ENCODE results near the gene DRAP1.

DRAP1 gene

DNA sequence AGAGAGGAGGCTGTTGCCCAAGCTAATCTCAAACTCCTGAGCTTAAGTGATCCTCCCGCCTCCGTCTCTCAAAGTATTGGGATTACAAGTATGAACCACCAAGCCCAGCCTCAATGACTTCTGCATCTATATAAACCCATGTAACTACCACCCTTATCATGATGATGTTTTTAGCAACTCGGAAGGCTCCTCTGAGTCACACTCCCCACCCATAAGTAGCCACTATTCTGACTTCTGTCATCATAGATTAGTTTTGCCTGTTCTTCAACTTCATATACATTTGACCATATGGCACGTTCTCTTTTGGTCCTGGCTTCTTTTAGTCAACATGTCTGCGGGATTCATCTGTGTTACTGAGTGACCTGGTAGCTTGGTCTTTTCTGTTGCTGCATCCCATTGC is 12.6 kb upstream of the DRAP1 start:
- DNase-seq, result no peak

DNA sequence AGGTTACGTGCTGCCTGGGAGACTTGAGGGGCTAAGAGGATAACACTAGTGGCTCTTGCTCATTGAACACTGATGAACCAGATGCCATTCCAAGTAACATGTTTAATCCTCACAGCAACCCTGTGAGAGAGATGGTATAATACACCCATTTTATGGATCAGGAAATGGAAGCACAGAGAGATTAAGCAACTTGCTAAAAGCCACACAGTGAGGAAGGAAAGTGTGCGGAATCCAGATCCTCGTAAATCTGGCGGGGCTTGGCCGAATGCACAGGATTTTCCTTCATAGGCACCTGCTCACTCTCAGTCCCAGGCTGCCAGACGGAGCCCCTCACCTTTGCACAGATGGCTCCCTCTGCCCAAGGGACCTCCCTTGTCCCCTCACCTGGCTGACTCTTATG is 11.3 kb upstream of the DRAP1 start:
- DNase-seq, result no peak

DNA sequence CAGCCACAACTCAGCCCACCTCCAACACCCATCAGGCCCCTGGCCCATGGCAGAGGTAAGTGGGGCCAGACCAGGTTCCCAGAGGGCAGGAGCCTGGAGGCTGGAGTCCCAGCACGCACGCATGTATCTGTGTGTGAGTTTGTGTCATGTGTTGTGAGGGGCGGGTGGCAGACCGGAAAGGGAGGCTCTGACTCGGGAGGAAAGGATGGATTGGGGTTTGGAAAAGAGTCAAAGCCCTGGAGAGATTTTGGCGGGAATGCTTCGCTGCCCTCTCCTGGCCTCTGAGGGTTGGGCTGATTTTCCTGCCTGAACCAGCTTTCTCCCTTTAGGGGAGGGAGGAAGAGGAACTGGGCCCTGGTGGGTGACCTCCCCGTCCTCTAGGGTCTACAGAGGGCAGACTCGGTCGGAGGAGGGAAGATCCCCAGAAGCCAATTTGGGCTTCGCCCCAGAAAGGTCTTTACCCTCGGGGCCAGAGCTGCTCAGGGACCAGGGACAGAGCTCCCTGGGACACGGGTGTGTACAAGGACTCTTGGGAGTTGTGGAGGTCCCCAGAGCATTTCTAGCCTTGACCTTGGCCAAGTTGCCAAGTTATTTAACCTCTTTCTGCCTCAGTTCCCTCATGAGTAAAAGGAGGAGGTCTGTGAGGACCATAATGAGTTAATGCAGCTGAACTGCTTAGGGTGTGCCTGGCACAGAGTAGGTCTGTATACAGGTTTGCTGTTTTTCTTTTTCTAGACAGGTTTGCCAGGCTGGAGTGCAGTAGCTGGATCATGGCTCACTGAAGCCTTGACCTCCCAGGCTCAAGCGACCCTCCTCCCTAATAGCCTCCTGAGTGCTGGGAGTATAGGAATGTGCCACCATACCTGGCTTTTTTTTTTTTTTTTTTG is 7.3 kb upstream of the DRAP1 start:
- DNase-seq, result no peak

DNA sequence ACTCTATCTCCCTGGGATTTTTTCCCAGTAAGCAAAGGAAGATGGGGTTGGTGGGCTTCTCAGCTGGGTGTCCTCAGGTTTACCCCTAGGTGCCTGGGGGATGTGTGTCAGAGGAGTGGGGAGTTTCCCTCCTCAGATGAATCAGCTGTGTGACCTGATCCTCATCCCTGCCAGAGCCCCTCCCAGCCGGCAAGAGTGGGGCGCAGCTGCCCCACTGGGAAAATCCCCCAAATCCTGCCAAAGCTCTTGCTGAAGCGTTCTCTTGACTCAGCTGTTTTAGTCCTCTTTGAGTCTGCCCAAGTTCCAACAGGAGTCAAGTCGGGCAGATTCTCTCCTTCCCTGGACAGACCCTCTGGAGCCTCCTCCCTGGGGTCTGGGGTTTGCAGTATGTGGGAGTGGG is 6.4 kb upstream of the DRAP1 start:
- DNase-seq, result no peak

DNA sequence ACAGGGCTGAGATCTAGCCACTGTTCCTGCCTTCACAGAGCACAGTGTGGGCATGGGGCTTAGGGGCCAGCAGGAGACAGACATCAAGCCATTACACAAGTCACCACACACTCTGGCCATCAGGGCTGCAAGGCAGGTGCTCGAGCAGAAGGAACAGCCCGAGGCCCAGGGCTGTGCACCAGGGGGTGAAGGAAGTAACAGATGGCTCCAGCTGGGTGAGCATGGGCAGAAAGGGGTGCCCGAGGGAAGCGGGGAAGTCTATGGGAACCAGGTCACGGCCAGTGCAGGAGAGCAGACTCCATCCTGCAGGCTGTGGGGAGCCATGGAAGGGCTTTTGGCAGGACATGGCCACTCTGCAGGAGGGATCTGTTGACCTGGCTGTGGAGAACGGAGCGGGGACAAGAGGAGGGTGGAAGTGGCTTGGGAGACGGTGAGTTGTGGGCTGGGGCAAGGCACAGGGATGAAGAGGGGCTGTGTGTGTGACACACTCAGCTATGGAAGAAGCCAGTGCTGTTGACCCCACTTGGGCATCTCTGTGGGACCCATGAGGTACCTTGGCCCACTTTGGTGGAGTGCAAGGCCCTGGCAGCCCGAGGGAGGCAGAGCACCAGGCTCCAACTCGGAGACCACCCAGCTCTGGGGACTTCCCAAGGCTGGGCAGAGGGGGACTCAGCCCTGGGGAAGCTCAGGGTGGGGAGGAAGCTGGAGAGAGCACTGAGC is 4.0 kb upstream of the DRAP1 start:
- no peak for DNase-seq

DNA sequence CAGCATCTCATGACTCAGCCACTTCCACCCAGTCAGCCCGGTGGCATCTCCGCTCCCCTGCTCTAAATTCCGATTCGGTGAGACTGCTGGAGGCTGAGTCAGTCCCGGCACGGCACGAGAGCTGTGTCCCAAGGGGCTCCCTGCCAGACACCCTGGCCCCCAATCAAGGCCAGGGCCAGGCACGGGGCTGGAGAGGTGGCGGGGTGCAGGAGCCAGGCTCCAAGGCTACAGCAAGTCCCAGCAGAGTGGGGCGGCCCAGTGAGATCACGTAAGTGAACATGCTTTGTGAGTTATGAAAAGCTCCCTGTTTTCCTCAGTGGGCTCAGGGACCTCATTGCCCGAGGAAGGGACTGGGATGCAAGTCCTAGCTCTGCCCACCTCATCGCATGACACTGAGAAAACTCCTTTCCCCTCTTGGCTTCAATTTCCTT is 3.4 kb upstream of the DRAP1 start:
- no peak for DNase-seq

DNA sequence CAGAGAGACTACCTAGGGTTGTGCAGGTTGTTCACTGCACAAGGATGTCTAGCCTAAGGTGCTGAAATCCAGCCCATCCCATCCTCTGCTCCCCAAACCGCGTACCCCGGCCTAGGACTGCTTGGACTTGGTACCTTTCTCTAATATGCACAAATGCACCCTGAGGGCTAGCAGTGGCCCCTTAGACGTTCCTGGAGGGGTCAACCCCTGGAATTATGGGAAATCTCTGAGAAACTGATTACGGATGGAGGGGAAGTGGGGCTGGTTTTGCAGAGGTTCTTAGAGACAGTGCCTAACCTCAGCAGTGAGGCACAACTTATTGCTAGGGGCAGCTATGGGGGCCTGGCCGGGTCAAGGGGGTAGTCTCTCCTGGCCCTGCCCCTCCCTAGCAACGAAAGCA is 2.8 kb upstream of the DRAP1 start:
- DNase-seq, result no peak

DNA sequence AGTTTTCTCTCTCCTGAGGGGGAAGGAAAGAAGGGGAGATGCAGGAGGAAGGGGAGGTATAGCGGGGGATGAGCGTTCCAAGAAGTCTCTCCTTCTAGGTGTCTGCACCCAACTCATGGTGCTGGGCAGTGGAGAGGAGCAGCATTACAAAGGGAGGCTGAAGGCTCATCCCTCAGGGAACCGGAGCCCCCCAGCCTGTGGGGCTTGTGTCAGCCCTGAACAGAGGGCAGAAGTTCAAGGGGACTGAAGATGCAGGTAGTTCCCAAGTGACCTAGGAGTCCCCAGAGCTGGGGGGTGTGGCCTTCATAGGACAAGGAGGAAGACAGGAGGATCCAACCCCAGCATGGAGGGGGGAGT is 2.2 kb upstream of the DRAP1 start:
- no peak for DNase-seq

DNA sequence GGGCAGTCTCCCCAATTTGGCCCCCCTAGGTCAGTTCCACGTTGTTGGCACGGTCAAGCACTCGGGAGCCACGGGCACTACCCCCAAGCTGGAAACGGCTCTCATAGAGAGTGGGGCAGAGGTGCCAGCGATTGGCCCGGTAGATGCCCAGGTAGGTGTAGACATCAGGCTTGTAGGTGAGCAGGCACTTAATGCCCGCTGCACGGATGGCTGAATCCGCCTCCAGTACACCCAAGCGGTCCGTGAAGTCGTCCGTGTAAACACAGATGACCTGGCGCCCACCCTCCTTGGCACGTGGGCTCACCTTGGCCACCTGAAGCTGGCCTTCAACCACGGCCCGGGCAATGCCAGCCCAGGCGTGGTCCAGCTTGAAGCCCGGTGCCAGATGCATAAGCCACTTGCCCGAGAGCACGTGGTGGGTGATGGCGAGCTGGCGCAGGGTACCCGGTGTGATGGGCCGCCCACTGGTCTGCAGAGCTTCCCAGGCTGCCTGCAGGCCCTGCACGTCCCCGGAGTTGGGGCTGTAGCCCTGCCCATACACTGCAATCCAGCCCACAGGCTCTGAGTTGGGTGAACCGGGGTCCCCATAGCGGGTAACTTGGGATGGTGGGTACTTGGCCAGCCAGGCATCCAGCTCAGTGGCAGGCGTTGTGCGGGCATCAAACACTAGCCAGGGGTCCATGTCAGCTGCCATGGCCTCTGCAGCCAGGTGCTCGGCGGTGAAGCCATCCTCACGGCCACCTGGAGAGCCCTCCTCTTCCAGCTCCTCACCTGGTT is 1.6 kb upstream of the DRAP1 start:
- DNase-seq, result no peak

DNA sequence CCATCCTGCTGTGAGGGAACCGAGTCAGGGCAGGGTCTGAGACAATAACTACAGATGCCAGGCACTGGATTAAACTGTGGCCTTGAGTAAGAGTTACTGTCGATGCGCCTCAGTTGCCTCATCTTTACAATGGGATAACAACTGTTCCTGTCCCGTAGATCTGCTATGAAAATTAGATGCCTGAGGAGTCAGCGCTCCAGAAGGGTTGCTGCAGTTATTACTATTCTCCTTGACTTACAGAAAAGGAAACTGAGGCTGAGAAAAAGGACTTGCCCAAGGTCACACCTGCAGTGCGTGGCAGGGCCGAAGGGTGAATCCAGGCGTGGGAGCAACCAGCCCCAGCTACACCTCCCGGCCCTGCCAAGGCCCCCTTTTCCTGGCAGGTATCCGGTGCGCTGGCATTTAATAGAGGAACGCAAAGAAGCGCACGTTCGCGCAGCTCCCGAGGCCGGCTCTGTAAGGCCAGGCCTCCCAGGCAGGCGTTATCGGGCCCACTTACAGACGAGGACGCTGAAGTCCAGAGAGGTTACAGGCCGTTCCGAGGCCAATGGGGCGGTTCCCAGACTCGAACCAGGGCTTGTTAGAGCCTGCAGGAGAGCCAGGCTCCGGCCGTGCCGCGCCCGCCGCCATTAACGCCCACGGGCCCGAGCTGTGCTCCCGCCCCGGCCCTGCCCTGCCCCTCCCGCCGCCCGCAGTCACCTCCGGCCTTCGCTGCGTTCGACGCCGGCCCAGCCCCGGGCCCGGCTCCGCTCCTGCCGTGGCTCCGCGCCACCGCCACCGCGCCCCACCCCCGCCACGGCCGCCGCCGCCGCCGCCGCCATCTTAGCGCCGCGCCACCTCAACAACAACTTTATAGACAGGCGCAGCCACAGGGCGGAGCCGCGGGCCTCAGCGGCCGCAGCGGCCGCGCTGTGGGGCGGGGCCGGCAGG is 750 bp upstream of the DRAP1 start, which contains the start of gene C11orf68:
Gene C11orf68, minus strand, starts transcription at position 852 of the 930 bp plus-strand sequence. Its CDS starts 31 bp downstream, at position 821.
- no peak for DNase-seq

DNA sequence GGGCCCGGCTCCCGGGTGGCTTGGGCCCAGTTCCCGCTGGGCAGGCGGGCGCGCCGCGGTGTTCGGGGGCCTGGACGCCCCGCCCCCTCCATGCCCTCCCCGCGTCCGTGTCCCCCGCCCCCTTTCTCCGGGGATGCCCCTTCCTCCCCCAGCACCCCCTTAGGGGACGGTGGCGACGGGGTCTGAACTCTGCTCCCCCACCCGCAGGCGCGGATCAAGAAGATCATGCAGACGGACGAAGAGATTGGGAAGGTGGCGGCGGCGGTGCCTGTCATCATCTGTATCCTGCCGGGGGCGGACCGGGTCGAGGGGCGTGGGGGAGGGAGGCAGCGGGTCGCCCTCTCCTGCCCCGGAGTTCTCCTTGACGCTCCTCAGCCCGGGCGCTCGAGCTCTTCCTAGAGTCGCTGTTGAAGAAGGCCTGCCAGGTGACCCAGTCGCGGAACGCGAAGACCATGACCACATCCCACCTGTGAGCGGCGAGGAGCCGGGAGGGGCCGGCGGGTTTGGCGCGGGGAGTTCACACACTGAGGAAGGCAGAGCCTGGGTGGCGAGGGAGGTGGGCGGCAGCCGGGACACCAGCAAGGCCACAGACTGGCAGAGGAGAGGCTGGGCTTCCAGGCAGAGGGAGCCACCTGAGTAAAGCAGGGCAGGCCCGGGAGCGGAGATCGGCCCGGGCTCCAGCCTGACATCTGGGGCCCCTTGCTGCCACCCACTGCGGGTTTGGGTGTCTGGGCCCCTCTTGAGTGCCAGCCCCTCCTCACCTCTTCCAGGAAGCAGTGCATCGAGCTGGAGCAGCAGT is 546 bp downstream of the DRAP1 start:
- no peak for DNase-seq

DNA sequence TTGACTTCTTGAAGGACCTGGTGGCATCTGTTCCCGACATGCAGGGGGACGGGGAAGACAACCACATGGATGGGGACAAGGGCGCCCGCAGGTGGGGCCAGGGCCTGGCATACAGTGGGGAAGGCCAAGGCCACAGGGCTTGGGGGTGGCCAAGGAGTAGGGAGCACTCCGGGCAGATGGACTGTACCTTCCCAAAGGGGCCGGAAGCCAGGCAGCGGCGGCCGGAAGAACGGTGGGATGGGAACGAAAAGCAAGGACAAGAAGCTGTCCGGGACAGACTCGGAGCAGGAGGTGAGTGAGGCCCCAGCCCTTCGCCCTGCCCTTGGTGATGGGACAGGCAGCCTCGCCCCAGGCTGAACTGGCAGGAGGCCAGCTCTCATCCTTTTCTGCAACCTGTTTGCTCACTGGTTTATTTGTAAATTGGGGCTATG is 1.2 kb downstream of the DRAP1 start:
- no peak for DNase-seq

DNA sequence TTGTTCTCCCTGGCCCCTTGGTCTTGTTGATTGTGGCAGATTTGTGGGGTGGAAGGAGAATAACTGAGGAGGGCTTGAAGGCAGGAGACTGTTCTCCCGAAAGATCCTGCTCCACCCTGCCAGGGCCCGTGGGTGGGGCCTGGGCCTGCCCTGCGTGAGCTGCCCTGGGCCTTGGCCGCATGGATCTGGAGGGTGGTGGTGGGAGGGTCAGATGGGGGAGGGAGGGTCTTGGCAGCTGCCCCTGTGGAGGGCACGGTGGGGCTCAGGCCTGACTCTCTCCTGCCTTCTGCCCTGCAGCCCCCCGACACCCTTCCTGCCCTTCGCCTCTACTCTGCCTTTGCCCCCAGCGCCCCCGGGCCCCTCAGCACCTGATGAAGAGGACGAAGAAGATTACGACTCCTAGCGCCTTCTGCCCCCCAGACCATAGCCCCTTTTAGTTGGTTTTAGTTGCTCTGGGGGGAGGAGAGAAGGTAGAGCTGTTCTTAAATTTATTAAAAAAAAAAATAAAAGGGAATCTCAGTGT is 1.9 kb downstream of the DRAP1 start:
- DNase-seq, result no peak

DNA sequence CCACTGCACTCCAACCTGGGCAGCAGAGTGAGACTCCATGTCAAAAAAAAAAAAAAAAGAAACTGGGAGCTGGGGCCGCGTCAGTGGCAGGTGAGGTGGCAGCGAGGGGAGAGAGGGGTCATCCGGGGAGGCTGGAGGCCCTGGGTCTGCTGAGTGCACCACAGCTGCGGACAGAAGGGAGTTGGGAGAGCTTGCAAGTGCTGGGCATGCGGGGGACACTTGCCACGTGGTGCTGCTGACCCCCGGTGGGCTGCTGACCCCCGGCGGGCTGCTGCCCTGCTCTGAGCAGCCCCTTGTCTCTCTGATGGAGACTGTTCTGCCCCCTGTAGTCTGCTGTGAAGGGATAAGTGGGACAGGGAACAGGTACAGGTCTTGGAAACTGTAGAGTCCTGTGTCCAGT is 2.6 kb downstream of the DRAP1 start:
- no peak for DNase-seq

DNA sequence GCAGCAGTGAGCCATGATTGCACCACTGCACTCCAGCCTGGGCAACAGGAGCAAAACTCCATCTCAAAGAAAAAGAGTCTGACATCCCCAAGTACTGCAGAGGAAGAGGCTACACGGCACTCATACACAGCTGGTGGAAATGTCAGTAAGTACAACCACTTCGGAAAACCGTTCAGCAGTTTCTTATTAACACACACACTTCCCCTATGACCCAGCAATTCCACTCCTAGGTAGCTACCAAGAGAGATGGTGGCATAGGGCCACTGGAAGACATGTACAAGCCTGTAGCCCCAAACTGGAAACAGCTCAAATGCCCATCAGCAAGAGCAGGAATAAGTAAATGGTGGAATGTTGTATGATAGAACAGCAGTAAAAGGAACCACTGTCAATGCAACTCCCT is 3.3 kb downstream of the DRAP1 start:
- DNase-seq, result no peak

DNA sequence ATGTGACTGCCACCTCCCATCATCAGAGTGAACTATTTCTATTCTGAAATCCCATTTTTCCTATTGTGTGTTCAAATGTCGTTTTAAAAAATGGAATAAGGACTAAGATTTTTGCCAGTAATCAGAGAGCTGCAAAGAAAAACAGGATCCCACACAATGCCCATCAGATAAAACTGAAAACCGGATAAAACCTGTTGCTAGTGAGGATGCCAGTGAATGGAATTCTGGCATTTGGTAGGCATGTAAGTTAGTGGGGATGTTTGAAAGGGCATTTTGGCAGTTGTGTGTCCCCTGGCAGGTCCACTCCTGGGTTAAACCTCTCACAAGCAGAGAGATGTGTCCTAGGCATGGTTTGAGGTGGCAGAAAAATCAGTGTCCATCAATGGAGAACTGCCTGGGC is 6.2 kb downstream of the DRAP1 start:
- no peak for DNase-seq

DNA sequence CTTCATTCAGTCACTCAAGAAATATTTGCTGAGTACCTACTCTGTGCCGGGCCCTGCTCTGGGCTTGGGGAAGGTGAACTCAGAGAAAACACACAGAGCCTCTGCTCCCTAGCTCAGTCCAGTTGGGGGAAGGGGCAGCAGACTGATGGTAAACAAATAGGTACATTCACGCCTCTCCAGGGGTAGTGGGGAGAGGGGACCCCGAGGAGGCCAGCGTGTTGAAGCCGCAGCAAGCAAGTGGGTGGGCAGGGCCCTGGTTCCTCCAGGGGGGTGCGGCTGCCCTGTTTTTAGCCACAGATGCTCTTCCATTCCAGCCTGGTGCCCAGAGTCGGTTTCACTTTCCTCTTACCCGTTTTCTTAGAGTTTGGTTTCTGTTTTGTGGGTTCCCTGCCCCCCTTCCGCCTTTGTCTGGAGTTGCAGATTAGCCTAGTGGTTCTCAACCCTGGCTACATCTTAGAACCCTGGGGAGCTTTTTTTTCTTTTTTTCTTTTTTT is 8.7 kb downstream of the DRAP1 start:
- no peak for DNase-seq

DNA sequence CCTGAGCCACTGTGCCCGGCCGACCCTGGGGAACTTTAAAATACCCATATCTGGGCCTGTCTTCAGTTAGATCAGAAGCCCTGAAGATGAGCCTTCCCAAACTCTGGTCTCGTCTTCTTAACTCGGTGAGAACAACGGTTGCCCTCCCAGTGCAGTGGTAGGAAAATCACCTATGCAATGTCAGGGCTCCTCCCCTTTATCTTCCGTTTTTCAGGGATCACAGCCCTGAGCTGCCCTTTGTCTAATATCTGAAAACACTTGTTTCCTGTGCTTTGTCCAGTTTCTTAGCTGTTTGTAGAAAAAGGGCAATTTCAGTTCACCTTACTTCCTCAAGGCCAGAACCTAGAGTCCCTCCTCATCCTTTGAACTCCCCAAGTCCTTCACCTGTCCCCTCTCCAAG is 9.4 kb downstream of the DRAP1 start:
- DNase-seq, result no peak

DNA sequence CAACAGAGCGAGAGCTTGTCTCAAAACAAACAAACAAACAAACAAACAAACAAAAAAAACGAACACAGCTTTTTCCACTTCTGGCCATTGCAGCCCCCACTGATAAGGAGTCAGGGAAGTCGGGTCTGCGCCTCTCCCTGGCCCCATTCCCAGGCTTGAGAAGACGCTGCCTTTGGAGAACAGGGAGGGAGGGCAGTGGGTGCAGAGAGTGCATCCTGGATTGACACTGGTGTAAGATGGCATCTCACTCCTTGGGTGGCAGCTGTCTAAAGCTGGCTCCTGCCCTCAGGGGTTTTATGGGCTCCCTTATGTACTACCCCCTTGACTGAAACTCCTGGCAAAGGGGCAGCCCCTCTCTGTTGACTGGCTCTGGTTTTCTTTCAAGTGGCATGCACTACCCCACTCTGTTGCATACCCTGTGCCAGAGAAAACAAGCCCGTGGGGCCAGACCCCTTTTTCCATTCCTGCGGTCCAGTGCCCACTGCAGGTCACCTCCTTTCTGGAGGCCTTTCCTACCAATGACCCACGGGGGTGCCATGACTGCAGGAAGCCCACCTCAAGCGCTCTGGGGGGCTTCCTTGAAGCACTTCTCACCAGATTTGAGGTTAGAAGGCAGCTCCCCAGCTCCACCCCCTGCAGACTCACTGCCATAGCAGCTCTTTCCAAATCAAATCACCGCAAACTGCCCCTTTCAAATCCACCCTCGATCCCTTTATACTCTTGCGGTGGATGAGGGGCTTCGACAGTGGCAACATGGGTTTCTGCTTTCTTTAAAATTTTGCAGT is 12.7 kb downstream of the DRAP1 start:
- no peak for DNase-seq

DNA sequence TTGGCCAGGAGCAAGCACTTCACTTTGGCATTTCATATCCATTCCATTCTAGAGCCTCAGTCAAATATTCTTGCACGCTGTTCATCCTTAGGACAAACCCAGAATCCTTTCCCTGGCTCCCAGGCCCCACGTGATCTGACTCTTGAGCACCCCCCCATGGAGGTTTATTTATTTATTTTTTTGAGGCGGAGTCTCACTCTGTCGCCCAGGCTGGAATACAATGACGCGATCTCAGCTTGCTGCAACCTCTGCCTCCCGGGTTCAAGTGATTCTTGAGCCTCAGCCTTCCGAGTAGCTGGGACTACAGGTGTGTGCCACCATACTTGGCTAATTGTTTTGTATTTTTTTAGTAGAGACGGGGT is 13.3 kb downstream of the DRAP1 start:
- DNase-seq, result no peak

All from GF-D8 (cell line).